Glutamatergic neuron (in vitro differentiated cells): ENCODE data around the gene TRAF3IP1. TPM values are rescaled to one million over a fixed set of nuclear protein-coding genes. Genes with fewer than 3 reads are reported as not detected.

Source experiments
- DNase-seq: peaks from one replicate; pipeline ENCODE4 v3.0.0; 2022
- H3K27ac Mint-ChIP-seq: one replicate; pipeline ENCODE4 v1.8.0; 2020; ENCODE audit warnings: mild to moderate bottlenecking, mixed read lengths, inconsistent platforms; ENCODE audit not compliant: unreplicated experiment
- H3K27me3 Mint-ChIP-seq: one replicate; pipeline ENCODE4 v1.8.0; 2020; ENCODE audit warnings: mild to moderate bottlenecking, moderate library complexity, mixed read lengths, inconsistent platforms; ENCODE audit not compliant: unreplicated experiment
- H3K36me3 Mint-ChIP-seq: one replicate; pipeline ENCODE4 v1.8.0; 2020; ENCODE audit warnings: mild to moderate bottlenecking, mixed read lengths, inconsistent platforms; ENCODE audit not compliant: unreplicated experiment
- H3K4me1 Mint-ChIP-seq: one replicate; pipeline ENCODE4 v1.8.0; 2020; ENCODE audit warnings: mild to moderate bottlenecking, low read depth, mixed read lengths, inconsistent platforms; ENCODE audit not compliant: unreplicated experiment
- H3K4me3 Mint-ChIP-seq: one replicate; pipeline ENCODE4 v1.8.0; 2020; ENCODE audit warnings: mild to moderate bottlenecking, mixed read lengths, inconsistent platforms; ENCODE audit not compliant: unreplicated experiment
- H3K9me3 Mint-ChIP-seq: one replicate; pipeline ENCODE4 v1.8.0; 2020; ENCODE audit warnings: mild to moderate bottlenecking, moderate library complexity, mixed read lengths, inconsistent platforms; ENCODE audit not compliant: unreplicated experiment
- CTCF ChIP-seq: fragments of 200-600 bp; sonication (generic); IDR thresholded peaks from one replicate; pipeline ENCODE4 v1.5.0; 2021; ENCODE audit not compliant: partially characterized antibody, unreplicated experiment
- total RNA-seq: library from RNA; stranded (reverse); fragmentation: NEBNext Ultra II Directional; extraction: Animal tissue kit (Norgen Biotek cat#: 25700); gene quantifications from one replicate; pipeline ENCODE4 v1.2.1, GENCODE V29; 2021; ENCODE audit not compliant: unreplicated experiment

TRAF3IP1 gene
- total RNA-seq, 1 donor from 2014 or later = 10.3 TPM

GRCh38 chr2:238341536-238341935 lies 21.2 kb downstream of the TRAF3IP1 start:
- no peak for TF ChIP-seq CTCF
- Mint-ChIP-seq H3K36me3 (no peaks in the 10 kb centered on the region), H3K27ac (no peak overlapping the region), H3K9me3 (no peaks in the 10 kb centered on the region), H3K4me3 (no peak overlapping the region), H3K4me1 (no peaks in the 10 kb centered on the region), H3K27me3 (no peaks in the 10 kb centered on the region)
- no peak for DNase-seq

DNA sequence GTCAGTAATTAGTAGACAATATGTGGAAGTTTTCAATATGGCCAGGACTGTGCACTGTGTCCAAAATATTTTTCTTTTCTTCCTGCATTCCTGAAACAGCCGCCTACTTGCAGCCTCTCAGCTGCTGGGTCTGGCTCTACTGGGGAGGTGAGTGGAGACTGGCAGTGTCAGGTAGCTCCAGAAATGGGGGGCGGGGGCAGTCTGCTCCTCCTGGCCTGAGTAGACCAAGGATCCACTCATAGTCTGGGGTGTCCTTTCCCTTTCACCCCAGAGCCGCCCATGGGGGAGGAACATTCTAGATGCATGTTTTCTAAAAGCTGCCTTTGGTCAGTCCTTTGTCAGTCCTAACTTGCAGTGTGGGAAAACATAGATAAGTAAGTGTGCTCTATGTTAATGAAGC lies 23.7 kb downstream of the TRAF3IP1 start:
- Mint-ChIP-seq H3K27ac (no peak overlapping the region), H3K4me1 (no peaks in the 10 kb centered on the region), H3K4me3 (no peak overlapping the region), H3K27me3 (peaks cover 2% of the 10 kb centered on the region), H3K9me3 (peaks cover 1% of the 10 kb centered on the region), H3K36me3 (no peaks in the 10 kb centered on the region)
- no peak for TF ChIP-seq CTCF
- DNase-seq = no peak

GRCh38 chr2:238344517-238344916 lies 24.2 kb downstream of the TRAF3IP1 start:
- no peak for DNase-seq
- Mint-ChIP-seq H3K36me3 (no peaks in the 10 kb centered on the region), H3K27me3 (peaks cover 2% of the 10 kb centered on the region), H3K4me1 (no peaks in the 10 kb centered on the region), H3K27ac (no peak overlapping the region), H3K4me3 (no peak overlapping the region), H3K9me3 (peaks cover 1% of the 10 kb centered on the region)
- no peak for TF ChIP-seq CTCF

DNA sequence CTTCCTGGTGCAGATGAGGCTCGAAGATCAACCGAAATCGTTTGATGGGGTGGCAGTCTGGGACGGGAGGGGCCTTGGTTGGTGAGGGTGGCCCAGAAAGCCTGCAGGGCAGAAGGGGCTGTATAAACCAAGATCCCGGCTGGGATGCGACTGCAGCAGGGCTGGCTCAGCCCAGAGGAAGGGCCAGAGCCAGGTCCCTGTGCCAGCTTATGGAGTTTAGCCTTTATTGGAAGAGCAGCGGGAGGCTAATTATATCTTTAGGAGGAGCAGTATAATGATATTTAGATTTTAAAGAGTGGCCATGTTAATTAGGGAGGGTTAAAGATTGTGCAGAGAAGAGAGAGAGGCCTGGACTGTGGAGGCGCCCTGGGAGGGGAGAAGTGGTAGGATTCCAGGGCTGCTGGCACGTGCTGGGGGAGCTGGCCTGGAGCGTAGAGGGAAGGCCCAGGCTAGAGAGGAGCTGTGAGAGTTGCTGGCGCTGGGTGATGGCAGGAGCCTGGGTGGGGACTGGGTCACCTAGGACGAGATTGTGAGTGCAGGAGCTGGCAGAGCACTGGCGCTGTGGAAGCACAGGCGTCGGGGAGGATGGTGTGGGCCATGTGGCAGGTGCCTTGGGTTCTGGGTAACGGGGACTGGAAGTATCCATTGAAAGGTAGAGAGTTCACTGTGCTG lies 25.1 kb downstream of the TRAF3IP1 start:
- Mint-ChIP-seq H3K27me3 (peaks cover 2% of the 10 kb centered on the region), H3K4me3 (no peak overlapping the region), H3K36me3 (no peaks in the 10 kb centered on the region), H3K9me3 (peaks cover 1% of the 10 kb centered on the region), H3K4me1 (no peaks in the 10 kb centered on the region), H3K27ac (no peak overlapping the region)
- DNase-seq = no peak
- no peak for TF ChIP-seq CTCF

GRCh38 chr2:238346544-238346943 lies 26.2 kb downstream of the TRAF3IP1 start:
- Mint-ChIP-seq H3K27ac (no peak overlapping the region), H3K4me3 (no peak overlapping the region), H3K27me3 (peaks cover 2% of the 10 kb centered on the region), H3K4me1 (no peaks in the 10 kb centered on the region), H3K36me3 (no peaks in the 10 kb centered on the region), H3K9me3 (peaks cover 1% of the 10 kb centered on the region)
- no peak for DNase-seq
- no peak for TF ChIP-seq CTCF
